GM12878 (cell line): ENCODE data around the gene CRAMP1. TPM values are rescaled to one million over a fixed set of nuclear protein-coding genes. Genes with fewer than 3 reads are reported as not detected.

Experiments used
- ATAC-seq: fragments of 200-7000 bp; cut with Tn5 transposase; 3 replicates; pipeline ENCODE4 v1.9.1; 2020; ENCODE audit warnings: mild to moderate bottlenecking, moderate library complexity
- BruUV-seq: library from RNA; stranded (reverse); fragments of 400-500 nt; replicated peaks from 2 replicates; lab custom pipeline; 2021; lab: Mats Ljungman, UMichigan
- CTCF ChIA-PET: fragments of 300-600 bp; sonication (Branson Sonifier 250); formaldehyde crosslinking; extraction: SDS; loops from one replicate; lab custom pipeline; 2021; ENCODE audit warnings: inconsistent platforms; lab: Yijun Ruan, JAX
- POLR2A ChIA-PET: fragments of 350-600 bp; formaldehyde crosslinking; extraction: SDS; loops from one replicate; lab custom pipeline; 2021; ENCODE audit warnings: inconsistent platforms; lab: Charles Lee
- RAD21 ChIA-PET: fragments of 300-600 bp; sonication (Branson Sonifier 250); formaldehyde crosslinking; loops from one replicate; lab custom pipeline; 2023; ENCODE audit warnings: antibody characterized with exemption; ENCODE audit not compliant: unreplicated experiment; lab: Charles Lee
- SMC1A ChIA-PET: fragments of 300-600 bp; sonication (Branson Sonifier 250); formaldehyde crosslinking; loops from one replicate; lab custom pipeline; 2023; ENCODE audit not compliant: unreplicated experiment, uncharacterized antibody; lab: Charles Lee
- DNase-seq: peaks from one replicate; pipeline ENCODE4 v3.0.0-alpha.2; 2011; ENCODE audit warnings: low read depth, low spot score
- FAIRE-seq: peaks from 3 replicates; lab custom pipeline; 2011; peaks lifted over from hg19 to GRCh38; lab: Jason Lieb, UNC
- H2AFZ ChIP-seq: 2 replicates; pipeline ENCODE4 v1.6.0; 2011; ENCODE audit warnings: low read depth, low read length, control low read depth; ENCODE audit not compliant: control insufficient read depth
- H3K27ac ChIP-seq: 2 replicates; pipeline ENCODE4 v1.5.1; 2011; ENCODE audit warnings: control low read depth; ENCODE audit not compliant: control insufficient read depth, insufficient read depth
- H3K27me3 ChIP-seq, 2 experiments: replicated peaks in 1 of 2; 2 replicates each; pipeline versions ENCODE4 v1.6.0 to v1.6.1; 2011; ENCODE audit warnings: low read length in 1 of 2; ENCODE audit not compliant: control insufficient read depth in 2 of 2, insufficient read depth in 2 of 2
- H3K36me3 ChIP-seq, 2 experiments: 2 replicates each; pipeline ENCODE4 v1.5.1; 2011; ENCODE audit warnings: low read length in 1 of 2; ENCODE audit not compliant: control insufficient read depth in 2 of 2, insufficient read depth in 2 of 2
- H3K4me1 ChIP-seq: 2 replicates; pipeline ENCODE4 v1.6.1; 2011; ENCODE audit warnings: mild to moderate bottlenecking, low read length, moderate library complexity, mixed read lengths; ENCODE audit not compliant: control insufficient read depth, insufficient read depth
- H3K4me2 ChIP-seq: 2 replicates; pipeline ENCODE4 v1.6.0; 2011; ENCODE audit warnings: control low read depth; ENCODE audit not compliant: control insufficient read depth, insufficient read depth
- H3K4me3 ChIP-seq: fragments of 200-600 bp; sonication (generic); 2 replicates; pipeline ENCODE4 v1.5.1; 2016
- H3K79me2 ChIP-seq: 2 replicates; pipeline ENCODE4 v1.6.0; 2011; ENCODE audit warnings: low read length; ENCODE audit not compliant: control insufficient read depth, insufficient read depth
- H3K9ac ChIP-seq: 2 replicates; pipeline ENCODE4 v1.8.0; 2011; ENCODE audit warnings: low read length, control low read depth, mixed read lengths; ENCODE audit not compliant: control insufficient read depth, insufficient read depth
- H3K9me3 ChIP-seq: replicated peaks from 3 replicates; pipeline ENCODE4 v1.5.1; 2011; ENCODE audit warnings: mild to moderate bottlenecking, low read length; ENCODE audit not compliant: control insufficient read depth, insufficient read depth
- H4K20me1 ChIP-seq: 2 replicates; pipeline ENCODE4 v1.6.0; 2011; ENCODE audit not compliant: control insufficient read depth, insufficient read depth
- EGR1 ChIP-seq, 2 experiments: IDR thresholded peaks; 1 replicate in 1 of 2; 2 replicates in 1 of 2; pipeline ENCODE4 v1.6.1; 2011 to 2012; ENCODE audit warnings: low read depth in 2 of 2, low read length in 2 of 2, borderline replicate concordance in 1 of 2, mild to moderate bottlenecking in 1 of 2, moderate library complexity in 1 of 2
- IKZF1 ChIP-seq: fragments of 450-650 bp; conservative IDR thresholded peaks from 2 replicates; pipeline ENCODE4 v1.6.1; 2017; ENCODE audit warnings: antibody characterized with exemption, mild to moderate bottlenecking
- KAT2A ChIP-seq: conservative IDR thresholded peaks from 2 replicates; pipeline ENCODE4 v1.6.1; 2011; ENCODE audit warnings: low read depth, low read length; ENCODE audit not compliant: control insufficient read depth
- KLF5 ChIP-seq: fragments of 450-650 bp; IDR thresholded peaks from 2 replicates; pipeline ENCODE4 v1.6.1; 2014; ENCODE audit warnings: mild to moderate bottlenecking; ENCODE audit not compliant: partially characterized antibody
- MEF2B ChIP-seq: fragments of 450-650 bp; IDR thresholded peaks from 2 replicates; pipeline ENCODE4 v1.6.1; 2018; ENCODE audit warnings: mild to moderate bottlenecking, moderate library complexity; ENCODE audit not compliant: partially characterized antibody, poor library complexity, severe bottlenecking
- NFIC ChIP-seq: IDR thresholded peaks from 2 replicates; pipeline ENCODE4 v1.6.1; 2012; ENCODE audit warnings: low read depth, mild to moderate bottlenecking, inconsistent platforms, low read length, moderate library complexity
- NR2F1 ChIP-seq: fragments of 450-650 bp; conservative IDR thresholded peaks from 2 replicates; pipeline ENCODE4 v1.6.1; 2017; ENCODE audit warnings: mild to moderate bottlenecking
- POLR2A ChIP-seq: IDR thresholded peaks from 2 replicates; pipeline ENCODE4 v1.6.1; 2011; ENCODE audit warnings: low read depth, mild to moderate bottlenecking, low read length
- RUNX3 ChIP-seq: IDR thresholded peaks from 2 replicates; pipeline ENCODE4 v1.6.1; 2012; ENCODE audit warnings: low read length, inconsistent platforms
- SREBF2 ChIP-seq: IDR thresholded peaks from 2 replicates; pipeline ENCODE4 v1.6.1; 2012; ENCODE audit warnings: mild to moderate bottlenecking, low read length
- STAT3 ChIP-seq: IDR thresholded peaks from 2 replicates; pipeline ENCODE4 v1.6.1; 2011; ENCODE audit warnings: low read depth, low read length, improper control_type of control experiment
- TBL1XR1 ChIP-seq: IDR thresholded peaks from 2 replicates; pipeline ENCODE4 v1.6.1; 2012; ENCODE audit warnings: low read depth, low read length, improper control_type of control experiment
- USF2 ChIP-seq: IDR thresholded peaks from 2 replicates; pipeline ENCODE4 v1.6.1; 2011; ENCODE audit warnings: low read depth, low read length, improper control_type of control experiment, borderline replicate concordance
- ZBTB4 ChIP-seq: fragments of 450-650 bp; formaldehyde crosslinking; IDR thresholded peaks from 2 replicates; pipeline ENCODE4 v1.4.0; 2022; ENCODE audit warnings: mild to moderate bottlenecking, moderate library complexity
- ZNF274 ChIP-seq: IDR thresholded peaks from one replicate; pipeline ENCODE4 v1.8.0; 2011; ENCODE audit not compliant: insufficient read length, insufficient read depth
- ZZZ3 ChIP-seq: IDR thresholded peaks from 2 replicates; pipeline ENCODE4 v1.6.1; 2011; ENCODE audit warnings: low read depth; ENCODE audit not compliant: control insufficient read depth, insufficient read length
- WGBS: methylation state at CpG from one replicate; pipeline ENCODE4 v1.1.6; 2016; ENCODE audit warnings: low lambda C conversion rate; ENCODE audit not compliant: insufficient replicate concordance, insufficient coverage; ENCODE audit errors: missing lambda C conversion rate; 5-methylcytosine and 5-hydroxymethylcytosine counted together
- in situ Hi-C: fragments of 300-500 bp; cut with MboI; formaldehyde crosslinking; loops from 9 replicates; pipeline ENCODE4 v1.14.3; 2018; ENCODE audit warnings: mixed read lengths
- intact Hi-C: fragments of 100-400 bp; cut with micrococcal nuclease; formaldehyde crosslinking; loops from one replicate; pipeline ENCODE4 v1.14.2; 2022; ENCODE audit not compliant: unreplicated experiment
- polyA plus RNA-seq, 11 experiments: library from polyadenylated mRNA; depleted of rRNA in 4 of 11; unstranded in 6 of 11; stranded (reverse) in 5 of 11; fragments of >200 nt; fragmentation: Nextera tagmentation in 4 of 11; fragmentation: Illumina TruSeq in 1 of 11; extraction: Ambion mirVana in 4 of 11; extraction: Trizol in 1 of 11; gene quantifications; 1 replicate in 1 of 11; 2 replicates in 10 of 11; pipeline versions ENCODE4 v1.2.1 to v1.2.3, GENCODE V29; 2011 to 2016; ENCODE audit warnings: inconsistent platforms in 2 of 11, missing spikeins in 2 of 11, low read depth in 1 of 11
- total RNA-seq, 4 experiments: library from RNA; depleted of rRNA in 3 of 4; stranded (reverse); fragments of >200 nt in 3 of 4; fragmentation: Illumina TruSeq in 1 of 4; extraction: Trizol in 1 of 4; gene quantifications; 2 replicates each; pipeline versions ENCODE4 v1.2.1 to v1.2.3, GENCODE V29; 2013 to 2021
- TF ChIP-seq, protein P1 (sequence below): fragments of 450-650 bp; IDR thresholded peaks from 2 replicates; pipeline ENCODE4 v1.6.1; 2018; ENCODE audit warnings: mild to moderate bottlenecking, low read depth, moderate library complexity; ENCODE audit not compliant: partially characterized antibody
- TF ChIP-seq, protein P2 (sequence below): IDR thresholded peaks from 2 replicates; pipeline ENCODE4 v1.6.1; 2011; ENCODE audit warnings: low read depth, mild to moderate bottlenecking, low read length, moderate library complexity, borderline replicate concordance; ENCODE audit errors: extremely low read depth

Gene CRAMP1
- total and polyA plus RNA-seq, 10 of the 15 experiments (the other 5 are each of a cell fraction or from before 2014, with no cell fraction given) = 0.37 to 9.8 (median 3.9) TPM

- FAIRE-seq = no peak
- TF ChIP-seq NR2F1 = no peak
- TF ChIP-seq EGR1 (IDR thresholded peaks at IDR 0.05; ENCODE audit: borderline replicate concordance in 1 of 2, low read depth in 2 of 2, low read length in 2 of 2) = no peak
- TF ChIP-seq ZZZ3 = no peak
- TF ChIP-seq KAT2A = no peak
- TF ChIP-seq STAT3 = no peak
- no peak for TF ChIP-seq SREBF2
- TF ChIP-seq, protein P1, sequence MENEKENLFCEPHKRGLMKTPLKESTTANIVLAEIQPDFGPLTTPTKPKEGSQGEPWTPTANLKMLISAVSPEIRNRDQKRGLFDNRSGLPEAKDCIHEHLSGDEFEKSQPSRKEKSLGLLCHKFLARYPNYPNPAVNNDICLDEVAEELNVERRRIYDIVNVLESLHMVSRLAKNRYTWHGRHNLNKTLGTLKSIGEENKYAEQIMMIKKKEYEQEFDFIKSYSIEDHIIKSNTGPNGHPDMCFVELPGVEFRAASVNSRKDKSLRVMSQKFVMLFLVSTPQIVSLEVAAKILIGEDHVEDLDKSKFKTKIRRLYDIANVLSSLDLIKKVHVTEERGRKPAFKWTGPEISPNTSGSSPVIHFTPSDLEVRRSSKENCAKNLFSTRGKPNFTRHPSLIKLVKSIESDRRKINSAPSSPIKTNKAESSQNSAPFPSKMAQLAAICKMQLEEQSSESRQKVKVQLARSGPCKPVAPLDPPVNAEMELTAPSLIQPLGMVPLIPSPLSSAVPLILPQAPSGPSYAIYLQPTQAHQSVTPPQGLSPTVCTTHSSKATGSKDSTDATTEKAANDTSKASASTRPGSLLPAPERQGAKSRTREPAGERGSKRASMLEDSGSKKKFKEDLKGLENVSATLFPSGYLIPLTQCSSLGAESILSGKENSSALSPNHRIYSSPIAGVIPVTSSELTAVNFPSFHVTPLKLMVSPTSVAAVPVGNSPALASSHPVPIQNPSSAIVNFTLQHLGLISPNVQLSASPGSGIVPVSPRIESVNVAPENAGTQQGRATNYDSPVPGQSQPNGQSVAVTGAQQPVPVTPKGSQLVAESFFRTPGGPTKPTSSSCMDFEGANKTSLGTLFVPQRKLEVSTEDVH = no peak
- TF ChIP-seq TBL1XR1 = no peak
- no peak for TF ChIP-seq USF2
- TF ChIP-seq RUNX3 = no peak
- TF ChIP-seq POLR2A = no peak
- TF ChIP-seq, protein P2, sequence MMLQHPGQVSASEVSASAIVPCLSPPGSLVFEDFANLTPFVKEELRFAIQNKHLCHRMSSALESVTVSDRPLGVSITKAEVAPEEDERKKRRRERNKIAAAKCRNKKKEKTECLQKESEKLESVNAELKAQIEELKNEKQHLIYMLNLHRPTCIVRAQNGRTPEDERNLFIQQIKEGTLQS = no peak
- TF ChIP-seq MEF2B = no peak
- TF ChIP-seq KLF5 = no peak
- TF ChIP-seq IKZF1 = no peak
- TF ChIP-seq ZNF274 = no peak
- no peak for TF ChIP-seq ZBTB4
- no peak for TF ChIP-seq NFIC
These were observed 26.6 kb downstream of the CRAMP1 start for GRCh38 chr16:1638757-1639156.

More at GRCh38 chr16:1638757-1639156, 26.6 kb downstream of the CRAMP1 start:
- Histone ChIP-seq H2AFZ (no peak overlapping the region), H3K4me2 (no peak overlapping the region), H3K4me1 (no peaks in the 10 kb centered on the region), H3K36me3 (peaks cover 3 to 37% of the 10 kb centered on the region in 2 experiments; a peak in 3 of 4 replicates), H3K27me3 (no peaks in the 10 kb centered on the region), H4K20me1 (no peaks in the 10 kb centered on the region), H3K4me3 (no peak overlapping the region), H3K27ac (no peak overlapping the region), H3K9ac (no peak overlapping the region), H3K9me3 (no peaks in the 10 kb centered on the region), H3K79me2 (no peaks in the 10 kb centered on the region)
- in situ Hi-C loops = no loop called here
- intact Hi-C loops = no loop called here
- SMC1A ChIA-PET = no interaction called here
- RAD21 ChIA-PET = no interaction called here
- no TSS peak for BruUV-seq
- POLR2A ChIA-PET = no interaction called here
- WGBS = 98% methylated on average over 8 of the region's 8 CpGs
- ATAC-seq (no peak), DNase-seq (no peak)
- CTCF ChIA-PET = no interaction called here
